HepG2 (cell line): ENCODE measurements around the gene PRR12.

Source experiments
- HINFP ChIP-seq: sonication (generic); formaldehyde crosslinking; IDR thresholded peaks from 2 replicates; pipeline ENCODE4 v1.4.0; 2020; ENCODE audit warnings: low read depth, mild to moderate bottlenecking, missing genetic modification reagents
- ZFP36L2 ChIP-seq: sonication (generic); formaldehyde crosslinking; IDR thresholded peaks from 2 replicates; pipeline ENCODE4 v1.4.0; 2020; ENCODE audit warnings: missing genetic modification reagents

GRCh38 chr19:49581007-49581508 is 9.9 kb upstream of the PRR12 start, which contains the start of gene PRRG2:
- no peak for TF ChIP-seq ZFP36L2 (CRISPR knock-in tag)
- TF ChIP-seq HINFP (CRISPR knock-in tag) = no peak
